Stomach smooth muscle (tissue), 2 donors: ENCODE data around the gene CPEB3.
"Not testable (repeated sequence)": the region's sequence is repeated elsewhere in the genome, so short reads cannot be mapped to it uniquely, and the experiment has no call there.

Experiments used
- H3K27ac ChIP-seq: one replicate; pipeline ENCODE4 v1.7.0; 2013; ENCODE audit warnings: mild to moderate bottlenecking, low read length, inconsistent platforms
- H3K27me3 ChIP-seq, 2 donors: one replicate each; pipeline ENCODE4 v1.7.0; 2013; ENCODE audit warnings: low read length in 2 of 2; ENCODE audit not compliant: insufficient read depth in 2 of 2, control insufficient read depth in 1 of 2
- H3K36me3 ChIP-seq, 2 donors: one replicate each; pipeline ENCODE4 v1.7.0; 2013; ENCODE audit warnings: low read length in 2 of 2; ENCODE audit not compliant: control insufficient read depth in 2 of 2, insufficient read depth in 2 of 2
- H3K4me1 ChIP-seq: one replicate; pipeline ENCODE4 v1.7.0; 2013; ENCODE audit warnings: low read length; ENCODE audit not compliant: control insufficient read depth, insufficient read depth
- H3K4me3 ChIP-seq, 2 donors: one replicate each; pipeline ENCODE4 v1.7.0; 2013; ENCODE audit warnings: low read length in 2 of 2
- H3K9ac ChIP-seq, 2 donors: one replicate each; pipeline ENCODE4 v1.7.0; 2013; ENCODE audit warnings: low read length in 2 of 2, mild to moderate bottlenecking in 1 of 2
- H3K9me3 ChIP-seq, 2 donors: one replicate each; pipeline ENCODE4 v1.7.0; 2013; ENCODE audit warnings: low read length in 2 of 2; ENCODE audit not compliant: control insufficient read depth in 2 of 2
- donor health status: healthy.
- donor health status: Pancreatic carcinoma.

Gene CPEB3

DNA sequence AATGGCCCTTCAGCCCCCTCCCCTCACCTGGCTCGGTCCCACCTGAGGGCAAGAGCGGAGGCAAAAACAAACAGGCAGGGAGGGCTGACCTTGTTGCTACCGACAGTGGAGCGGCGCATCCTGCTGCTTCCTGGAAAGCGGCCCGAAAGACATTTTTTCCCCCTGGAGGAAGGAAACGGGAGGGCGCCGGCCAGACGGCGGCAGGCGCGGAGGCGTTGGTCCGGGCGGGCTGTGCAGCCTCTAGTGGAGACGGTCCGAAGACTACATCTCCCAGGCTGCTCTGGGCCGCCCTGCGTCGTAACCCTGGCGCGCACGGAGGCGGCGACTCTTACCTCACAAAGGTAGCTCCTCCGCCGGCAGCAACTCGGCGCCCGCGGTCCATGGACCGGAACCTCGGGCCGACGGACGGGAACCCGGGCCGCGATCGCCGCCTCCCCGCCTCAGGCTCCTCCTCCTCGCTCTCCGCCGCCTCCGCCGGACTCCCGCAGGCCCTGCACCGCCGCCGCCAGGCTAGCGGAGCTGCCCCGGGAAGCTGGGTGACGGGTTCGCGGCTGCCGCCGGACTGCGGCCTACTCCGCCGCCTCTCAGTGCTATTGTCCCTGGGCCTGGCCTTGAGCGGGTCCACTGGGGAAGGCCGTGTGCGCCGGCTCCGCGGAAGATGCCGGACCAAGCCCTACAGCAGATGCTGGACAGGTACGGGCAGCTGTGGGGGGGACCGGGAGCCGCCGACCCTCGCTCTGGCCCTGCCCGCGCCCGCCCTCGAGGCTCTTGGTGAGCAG lies at the start of gene CPEB3, which contains the start of gene MARCHF5:
TSS of gene CPEB3 (minus strand) at position 242 of the 779 bp plus-strand sequence. CDS start 50,728 bp downstream, outside the sequence.
TSS of gene MARCHF5 (plus strand) at position 331 of the 779 bp plus-strand sequence. CDS start at position 659, 328 bp downstream.
- Histone ChIP-seq H3K27ac (peak within 1 kb of the TSS; percentile 77), H3K27me3 (no peaks in the 10 kb centered on the region), H3K9ac (peak within 1 kb of the TSS; percentile 89 to 98), H3K4me3 (peak within 1 kb of the TSS; percentile 90 to 95), H3K4me1 (peaks cover 14% of the 10 kb centered on the region), H3K36me3 (no peaks in the 10 kb centered on the region), H3K9me3 (no peaks in the 10 kb centered on the region)

DNA sequence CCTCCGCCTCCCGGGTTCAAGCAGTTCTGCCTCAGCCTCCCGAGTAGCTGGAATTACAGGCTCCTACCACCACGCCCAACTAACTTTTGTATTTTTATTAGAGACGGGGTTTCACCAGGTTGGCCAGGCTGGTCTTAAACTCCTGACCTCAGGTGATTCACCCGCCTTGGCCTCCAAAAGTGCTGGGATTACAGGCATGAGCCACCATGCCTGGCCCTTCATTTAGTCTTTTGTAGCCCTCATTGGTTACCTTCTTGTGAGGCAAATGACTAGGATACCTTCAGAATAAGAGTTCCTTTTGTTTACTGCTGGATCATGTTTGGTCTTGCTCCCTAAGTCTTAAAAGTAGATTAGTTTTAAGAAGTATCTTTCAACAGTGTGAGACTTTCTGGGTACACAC lies 39.0 kb upstream of the CPEB3 start:
- H3K27ac ChIP-seq, H3K4me1 ChIP-seq, H3K36me3 ChIP-seq, H3K27me3 ChIP-seq, H3K4me3 ChIP-seq, H3K9ac ChIP-seq, H3K9me3 ChIP-seq: not testable (repeated sequence)

DNA sequence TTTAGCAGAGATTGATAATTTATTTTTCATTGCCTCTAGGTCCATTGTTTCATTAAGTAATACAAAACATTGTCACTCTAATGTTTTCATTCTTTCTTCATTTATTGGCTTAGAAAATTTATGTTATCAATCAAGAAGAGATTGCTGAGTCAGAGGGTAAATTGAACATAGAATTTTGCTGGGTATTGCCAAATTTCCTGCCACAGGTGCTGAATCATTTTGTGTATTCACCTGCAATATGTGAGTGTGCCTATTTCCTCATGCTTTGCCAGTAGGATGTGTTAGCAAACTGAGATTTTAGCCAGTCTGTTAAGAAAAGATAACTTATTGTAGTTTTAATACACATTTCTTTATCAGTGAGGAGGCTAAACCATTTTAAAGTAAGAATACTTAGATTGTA lies 38.1 kb upstream of the CPEB3 start:
- Histone ChIP-seq H3K4me1 (no peaks in the 10 kb centered on the region), H3K27ac (no peak overlapping the region), H3K27me3 (no peaks in the 10 kb centered on the region), H3K36me3 (no peaks in the 10 kb centered on the region), H3K9me3 (no peaks in the 10 kb centered on the region), H3K4me3 (no peak overlapping the region), H3K9ac (no peak overlapping the region)

DNA sequence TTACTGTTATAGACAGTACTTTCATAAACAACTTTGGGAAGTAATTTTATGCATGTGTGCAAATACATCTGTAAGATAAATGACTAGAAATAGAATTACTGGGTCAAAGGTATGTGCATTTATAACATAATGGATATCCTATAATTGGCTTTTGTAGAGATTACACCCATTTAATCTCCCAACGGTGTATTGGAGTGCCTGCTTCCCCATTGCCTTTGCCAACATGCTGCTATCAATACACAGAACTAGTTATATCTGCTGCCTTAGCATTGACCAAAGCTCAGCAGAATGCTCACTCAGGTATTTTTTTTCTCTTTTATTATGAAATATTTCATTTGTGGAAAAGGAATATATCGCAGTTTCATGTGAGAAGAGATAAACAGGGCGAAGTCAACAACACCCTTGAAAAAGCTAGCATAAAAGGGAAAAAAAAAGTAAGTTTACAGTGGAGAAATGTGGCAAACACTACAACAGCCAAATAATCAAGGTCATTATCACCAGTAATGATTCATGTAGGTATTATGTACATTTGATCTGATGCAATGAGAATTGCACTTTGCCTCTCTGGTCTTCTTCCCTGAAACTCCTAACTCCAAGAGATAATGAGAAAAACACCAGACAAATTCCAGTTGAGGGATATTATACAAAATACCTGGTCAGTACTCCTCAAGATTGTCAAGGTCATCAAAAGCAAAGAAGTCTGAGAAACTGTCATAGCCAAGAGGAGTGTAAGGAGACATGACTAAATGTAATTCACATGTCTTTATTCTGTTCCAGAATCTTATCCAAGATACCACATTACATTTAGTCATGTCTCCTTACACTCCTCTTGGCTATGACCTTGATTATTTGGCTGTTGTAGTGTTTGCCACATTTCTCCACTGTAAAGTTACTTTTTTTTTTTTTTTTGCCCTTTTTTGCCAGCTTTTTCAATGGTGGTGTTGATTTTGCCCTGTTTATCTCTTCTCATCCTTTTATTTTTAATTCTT lies 36.9 kb upstream of the CPEB3 start:
- Histone ChIP-seq H3K4me3 (no peak overlapping the region), H3K36me3 (no peaks in the 10 kb centered on the region), H3K9me3 (no peaks in the 10 kb centered on the region), H3K27me3 (no peaks in the 10 kb centered on the region), H3K27ac (no peak overlapping the region), H3K9ac (no peak overlapping the region), H3K4me1 (no peaks in the 10 kb centered on the region)

DNA sequence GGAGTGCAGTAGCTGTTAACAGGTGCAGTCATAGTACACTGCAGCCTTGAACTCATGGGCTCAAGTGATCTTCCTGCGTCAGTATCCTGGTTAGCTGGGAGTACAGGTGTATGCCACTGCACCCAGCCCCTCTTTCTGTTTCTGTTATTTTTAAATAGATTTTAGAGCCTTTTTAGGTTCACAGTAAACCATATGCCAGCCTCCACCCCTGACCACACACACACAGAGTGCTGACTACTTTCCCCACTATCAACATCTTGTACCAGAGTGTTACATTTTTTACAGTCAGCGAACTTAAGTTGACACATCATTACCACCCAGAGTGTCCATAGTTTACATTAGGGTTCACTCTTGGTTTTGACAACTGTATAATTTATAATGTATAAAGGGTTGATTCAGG lies 32.2 kb upstream of the CPEB3 start:
- no peak overlapping the region for H3K27ac ChIP-seq
- H3K9me3 ChIP-seq = no peaks in the 10 kb centered on the region
- no peak overlapping the region for H3K9ac ChIP-seq
- no peaks in the 10 kb centered on the region for H3K4me1 ChIP-seq
- H3K36me3 ChIP-seq = peaks cover 0 to 2% of the 10 kb centered on the region in 2 donors
- no peaks in the 10 kb centered on the region for H3K27me3 ChIP-seq
- no peak overlapping the region for H3K4me3 ChIP-seq

DNA sequence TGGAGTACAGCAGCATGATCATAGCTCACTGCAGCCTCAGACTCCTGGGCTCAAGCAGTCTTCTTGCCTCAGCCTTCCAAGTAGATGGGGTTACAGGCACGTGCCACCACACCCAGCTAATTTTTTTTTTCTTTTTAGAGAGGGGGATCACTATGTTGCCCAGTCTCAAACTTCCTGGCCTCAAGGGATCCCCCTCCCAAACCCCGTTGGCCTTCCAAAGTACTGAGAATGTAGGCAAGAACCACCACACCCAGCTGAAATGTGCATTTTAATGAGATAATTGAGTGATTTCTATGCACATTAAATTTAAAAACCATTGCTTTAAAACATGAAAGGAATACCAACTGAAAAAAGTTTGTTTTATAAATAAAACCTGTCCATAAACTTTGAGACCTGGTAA lies 25.7 kb upstream of the CPEB3 start:
- Histone ChIP-seq H3K27ac (no peak overlapping the region), H3K9ac (no peak overlapping the region), H3K4me1 (no peaks in the 10 kb centered on the region), H3K27me3 (no peaks in the 10 kb centered on the region), H3K36me3 (peaks cover 0 to 2% of the 10 kb centered on the region in 2 donors), H3K9me3 (no peaks in the 10 kb centered on the region), H3K4me3 (no peak overlapping the region)

DNA sequence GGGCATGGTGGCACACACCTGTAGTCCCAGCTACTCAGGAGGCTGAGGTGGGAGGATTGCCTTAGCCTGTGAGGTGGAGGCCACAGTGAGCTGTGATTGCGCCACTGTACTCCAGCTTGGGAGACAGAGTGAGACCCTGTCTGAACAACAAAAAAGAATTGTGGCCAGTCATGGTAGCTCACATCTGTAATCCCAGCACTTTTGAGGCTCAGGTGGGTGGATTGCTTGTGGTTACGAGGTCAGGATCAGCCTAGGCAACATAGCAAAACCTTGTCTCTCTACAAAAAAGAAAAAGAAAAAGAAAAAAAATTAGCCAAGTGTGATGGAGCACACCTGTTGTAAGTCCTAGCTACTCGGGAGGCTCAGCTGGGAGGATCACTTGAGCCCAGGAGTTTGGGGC lies 22.9 kb upstream of the CPEB3 start:
- H3K27ac ChIP-seq = no peak overlapping the region

DNA sequence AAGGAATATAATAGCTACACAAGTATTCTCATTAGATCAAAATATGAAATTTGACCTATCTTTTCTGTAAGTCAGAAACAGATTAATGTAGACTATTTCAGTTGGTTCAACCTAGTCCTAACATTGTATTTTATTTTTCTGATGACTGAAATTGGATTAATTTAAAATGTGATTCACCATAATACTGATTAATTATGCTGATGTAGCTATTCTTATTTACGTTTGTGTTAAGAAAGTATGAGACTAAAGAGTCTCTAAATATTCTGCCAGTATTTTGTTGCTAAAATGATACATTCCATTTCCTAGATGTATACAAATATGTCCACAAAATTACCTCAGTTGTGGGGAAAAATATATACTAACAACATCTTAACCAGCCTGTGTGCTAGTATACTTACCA lies 18.4 kb upstream of the CPEB3 start:
- no peak overlapping the region for H3K4me3 ChIP-seq
- H3K4me1 ChIP-seq = no peaks in the 10 kb centered on the region
- no peak overlapping the region for H3K9ac ChIP-seq

More for the DNA sequence above, 22.9 kb upstream of the CPEB3 start:
- Histone ChIP-seq H3K9ac (no peak overlapping the region), H3K9me3 (no peaks in the 10 kb centered on the region), H3K27me3 (no peaks in the 10 kb centered on the region), H3K4me3 (no peak overlapping the region), H3K36me3 (no peaks in the 10 kb centered on the region), H3K4me1 (no peaks in the 10 kb centered on the region)

DNA sequence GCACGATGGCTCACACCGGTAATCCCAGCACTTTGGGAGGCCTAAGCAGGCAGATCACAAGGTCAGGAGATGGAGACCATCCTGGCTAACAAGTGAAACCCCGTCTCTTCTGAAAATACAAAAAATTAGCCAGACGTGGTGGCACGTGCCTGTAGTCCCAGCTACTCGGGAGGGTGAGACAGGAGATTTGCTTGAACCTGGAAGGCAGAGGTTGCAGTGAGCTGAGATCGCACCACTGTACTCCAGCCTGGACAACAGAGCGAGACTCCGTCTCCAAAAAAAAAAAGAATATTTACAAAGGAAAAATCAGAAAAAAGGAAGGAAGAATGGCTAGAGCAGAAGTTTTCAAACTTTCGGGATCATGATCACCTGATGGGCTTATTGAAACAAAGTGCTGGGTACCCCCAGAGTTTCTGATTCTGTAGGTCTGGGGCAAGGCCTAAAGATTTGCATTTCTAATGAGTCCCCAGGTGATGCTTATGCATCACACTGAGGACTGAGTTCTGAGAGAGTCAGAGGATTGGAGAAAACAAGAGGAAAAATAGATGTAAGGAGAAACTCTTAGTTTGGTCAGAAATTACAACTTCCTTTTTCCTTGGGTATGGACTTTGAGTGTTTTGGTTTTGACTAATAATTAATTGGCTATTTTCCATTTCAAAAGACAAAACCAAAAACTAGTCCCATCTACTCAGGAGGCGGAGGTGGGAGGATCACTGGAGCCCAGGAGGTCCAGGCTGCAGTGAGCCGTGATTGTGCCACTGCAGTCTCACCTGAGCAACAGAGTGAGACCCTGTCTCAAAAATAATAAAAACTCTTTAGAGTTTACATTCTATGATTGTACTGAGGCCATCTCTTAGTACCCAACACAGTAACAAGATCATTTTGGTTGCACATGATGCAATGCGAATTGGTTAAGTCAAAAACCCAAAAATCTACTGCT lies 14.5 kb upstream of the CPEB3 start:
- no peaks in the 10 kb centered on the region for H3K4me1 ChIP-seq
- peaks cover 0 to 3% of the 10 kb centered on the region in 2 donors for H3K36me3 ChIP-seq
- no peak overlapping the region for H3K4me3 ChIP-seq
- no peaks in the 10 kb centered on the region for H3K9me3 ChIP-seq
- no peak overlapping the region for H3K27ac ChIP-seq
- no peaks in the 10 kb centered on the region for H3K27me3 ChIP-seq
- H3K9ac ChIP-seq = no peak overlapping the region

More for the DNA sequence above, 18.4 kb upstream of the CPEB3 start:
- H3K27me3 ChIP-seq = no peaks in the 10 kb centered on the region
- H3K9me3 ChIP-seq = no peaks in the 10 kb centered on the region
- no peaks in the 10 kb centered on the region for H3K36me3 ChIP-seq
- no peak overlapping the region for H3K27ac ChIP-seq

DNA sequence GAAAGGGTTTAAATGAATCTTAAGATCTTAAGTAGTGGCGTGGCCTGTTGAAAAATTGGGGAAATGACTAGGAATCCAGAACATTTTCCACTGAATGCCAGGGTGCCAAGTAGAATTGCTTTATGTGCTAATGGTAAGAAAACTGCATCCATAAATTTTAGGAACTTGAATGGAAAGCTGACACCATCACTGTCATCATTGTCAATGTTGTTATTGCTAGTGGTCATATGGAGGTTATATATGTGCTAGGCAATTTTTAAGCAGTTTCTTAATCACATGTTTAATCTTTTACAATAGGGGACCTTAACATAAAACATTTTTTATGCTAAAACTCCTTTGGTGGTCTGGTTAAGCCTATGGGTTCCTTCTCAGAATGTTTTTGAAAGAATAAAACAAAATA lies 13.2 kb upstream of the CPEB3 start:
- Histone ChIP-seq H3K4me3 (no peak overlapping the region), H3K27me3 (no peaks in the 10 kb centered on the region), H3K9me3 (no peaks in the 10 kb centered on the region), H3K36me3 (peaks cover 0 to 5% of the 10 kb centered on the region in 2 donors), H3K4me1 (no peaks in the 10 kb centered on the region), H3K9ac (no peak overlapping the region), H3K27ac (no peak overlapping the region)
